Right cardiac atrium (tissue), 5 donors: Measurements from ENCODE around the gene ATP8B3. TPM values are rescaled to one million over a fixed set of nuclear protein-coding genes. Genes with fewer than 3 reads are reported as not detected.

Experiments used
- ATAC-seq, 2 donors: fragments of 200-7000 bp; cut with Tn5 transposase; one replicate each; pipeline versions ENCODE4 v1.8.0 to v1.9.1; 2020; ENCODE audit warnings: moderate library complexity in 2 of 2, mild to moderate bottlenecking in 1 of 2
- DNase-seq, 3 donors: peaks; one replicate each; pipeline ENCODE4 v3.0.0-alpha.2; 2020
- H3K27ac ChIP-seq: one replicate; pipeline ENCODE4 v1.5.1; 2013; ENCODE audit warnings: mild to moderate bottlenecking, low read length, control low read depth, moderate library complexity
- H3K27me3 ChIP-seq: one replicate; pipeline ENCODE4 v1.6.1; 2013; ENCODE audit not compliant: control insufficient read depth, insufficient read depth
- H3K4me1 ChIP-seq: one replicate; pipeline ENCODE4 v1.6.1; 2013; ENCODE audit warnings: low read length; ENCODE audit not compliant: control insufficient read depth, insufficient read depth
- H3K4me3 ChIP-seq: one replicate; pipeline ENCODE4 v1.5.1; 2013; ENCODE audit warnings: low read length, control low read depth
- H3K9me3 ChIP-seq: one replicate; pipeline ENCODE4 v1.6.1; 2013; ENCODE audit warnings: low read length; ENCODE audit not compliant: control insufficient read depth
- WGBS: extraction: QIAGEN DNeasy Blood & Tissue Kit; methylation state at CpG from one replicate; pipeline ENCODE4 v1.1.7; 2013; 5-methylcytosine and 5-hydroxymethylcytosine counted together
- intact Hi-C, 4 donors: fragments of 100-400 bp; cut with DNase I; formaldehyde crosslinking; loops; one replicate each; pipeline versions ENCODE4 v1.11.0 to v1.14.0; 2022 to 2023
- microRNA-seq, 2 donors: library from miRNA; unstranded; fragments of <30 nt; microRNA quantifications; one replicate each; pipeline ENCODE4 v1.2.0, GENCODE V29; 2020 to 2021
- polyA plus RNA-seq: library from polyadenylated mRNA; stranded (reverse); fragments of 200-250 nt; gene quantifications from one replicate; pipeline ENCODE4 v1.2.3, GENCODE V29; 2013
- total RNA-seq, 4 donors: library from RNA; stranded (reverse); fragmentation: NEBNext Ultra II Directional; extraction: Animal tissue kit (Norgen Biotek cat#: 25700); gene quantifications; one replicate each; pipeline ENCODE4 v1.2.1, GENCODE V29; 2021
- donor health status: healthy with polysubstance abuse.
- donor health status: DM: no; HTN: yes; CAD: no.
- donor health status: DM: no; HTN: no; CAD: no.
- donor health status: DM: no; HTN: yes; CAD: no; lungs with severe emphysema.
- donor health status: DM: yes; HTN: yes; CAD: no.

The ATP8B3 gene
- total and polyA plus RNA-seq, 5 donors = 0.53 to 1.9 (median 1.4) TPM

DNA sequence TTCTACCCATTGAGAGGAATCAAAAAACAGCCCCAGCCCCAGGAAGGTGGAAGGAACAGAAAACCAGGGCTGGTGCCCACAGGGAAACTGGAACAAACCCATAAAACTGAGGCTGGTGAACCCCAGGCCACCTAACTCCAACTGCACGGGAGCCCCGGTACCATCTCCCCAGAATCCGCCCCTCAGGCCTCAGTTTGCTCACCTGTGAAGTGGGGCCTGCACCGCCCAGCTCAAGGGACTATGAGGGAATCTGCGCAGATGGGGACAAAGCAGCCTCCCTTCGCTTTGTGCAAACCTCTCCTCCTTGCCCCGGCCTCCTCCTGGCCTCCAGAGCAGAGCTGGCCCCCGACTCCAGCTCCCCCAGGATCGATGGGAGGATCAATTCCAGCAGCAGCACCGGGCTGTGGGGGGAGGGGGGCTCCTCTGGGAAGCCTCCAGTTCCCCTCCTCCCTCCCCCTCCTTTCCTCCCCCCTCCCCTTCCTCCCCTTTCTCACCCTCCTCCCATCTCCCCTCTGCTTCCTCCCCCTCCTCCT is 67.9 kb downstream of the ATP8B3 start:
- H3K9me3 ChIP-seq = peaks cover 8% of the 10 kb centered on the region

DNA sequence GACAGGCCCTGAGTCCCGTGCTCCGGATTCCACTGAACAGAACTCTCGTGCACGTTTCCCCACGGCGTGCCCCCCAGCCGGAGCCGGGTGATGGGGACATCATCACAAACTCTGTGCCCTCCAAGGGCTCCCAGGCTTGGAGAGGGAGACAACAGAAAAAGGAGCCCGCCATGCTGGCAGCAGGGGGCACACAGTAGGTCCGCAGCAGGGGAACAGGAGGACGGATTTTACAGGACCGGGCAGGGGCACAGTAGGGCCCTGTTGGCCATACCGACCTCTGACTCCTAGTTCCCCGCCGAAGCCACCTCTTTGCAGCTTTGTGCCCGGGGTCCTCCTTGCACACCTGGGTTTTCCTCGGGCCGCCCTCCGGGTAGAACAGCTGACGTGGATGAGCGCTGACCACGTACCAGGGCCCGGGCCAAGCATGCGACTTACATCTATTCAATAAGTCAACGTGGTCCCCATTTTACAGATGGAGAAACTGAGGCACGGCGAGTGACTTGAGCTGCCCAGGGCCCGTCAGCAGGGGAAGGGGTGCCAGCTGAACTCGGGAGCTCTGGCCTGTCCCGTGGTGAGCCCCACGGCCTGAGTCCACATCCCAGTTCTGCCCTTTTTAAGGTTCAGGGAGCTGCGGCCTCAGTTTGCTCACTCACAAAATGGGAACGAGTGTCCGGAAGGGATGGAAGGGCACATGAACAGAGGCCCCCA is 68.9 kb downstream of the ATP8B3 start:
- ATAC-seq (no peak), DNase-seq (no peak)
- WGBS = 82% methylated on average over 34 of the region's 34 CpGs
- no peak overlapping the region for H3K27ac ChIP-seq
- intact Hi-C loops = no loop called here
- peaks cover 8% of the 10 kb centered on the region for H3K9me3 ChIP-seq
- H3K27me3 ChIP-seq = no peaks in the 10 kb centered on the region
- H3K4me1 ChIP-seq = no peaks in the 10 kb centered on the region
- H3K4me3 ChIP-seq = no peak overlapping the region

More for the DNA sequence above, 67.9 kb downstream of the ATP8B3 start:
- DNase-seq (no peak), ATAC-seq (no peak)
- intact Hi-C loops = no loop called here
- H3K4me3 ChIP-seq = no peak overlapping the region
- 57% methylated on average over 10 of the region's 10 CpGs for WGBS
- no peaks in the 10 kb centered on the region for H3K4me1 ChIP-seq
- H3K27me3 ChIP-seq = no peaks in the 10 kb centered on the region
- no peak overlapping the region for H3K27ac ChIP-seq

DNA sequence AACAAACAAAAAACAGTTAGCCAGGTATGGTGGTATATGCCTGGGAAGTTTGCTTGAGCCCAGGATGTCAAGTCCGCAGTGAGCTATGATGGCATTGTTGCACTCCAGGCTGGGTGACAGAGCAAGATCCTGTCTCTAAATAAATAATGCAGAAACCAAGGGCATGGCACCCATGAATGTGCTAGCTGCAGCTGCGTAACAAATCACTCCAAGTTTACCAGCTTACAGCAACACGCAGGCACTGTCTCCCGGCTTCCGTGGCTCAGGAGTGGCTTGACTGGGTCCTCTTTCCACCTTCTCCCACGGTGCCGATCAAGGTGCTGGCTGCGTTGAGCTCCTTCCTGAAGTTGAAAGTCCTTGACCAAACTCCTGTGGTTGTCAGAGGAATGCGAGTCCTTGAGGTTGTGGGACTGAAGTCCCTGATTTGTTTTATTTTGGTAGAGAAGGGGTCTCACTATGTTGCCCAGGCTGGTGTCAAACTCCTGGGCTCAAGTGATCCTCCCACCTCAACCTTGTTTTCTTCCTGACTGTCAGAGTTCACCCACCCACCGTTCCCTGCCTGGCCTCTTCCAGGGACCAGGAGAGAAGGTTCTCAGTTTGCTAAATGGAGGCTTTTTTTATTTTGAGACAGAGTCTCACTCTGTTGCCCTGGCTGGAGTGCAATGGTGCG is 72.0 kb downstream of the ATP8B3 start:
- intact Hi-C loops = no loop called here
- ATAC-seq (no peak), DNase-seq (no peak)
- peaks cover 8% of the 10 kb centered on the region for H3K9me3 ChIP-seq
- H3K27me3 ChIP-seq = no peaks in the 10 kb centered on the region
- no peaks in the 10 kb centered on the region for H3K4me1 ChIP-seq
- 91% methylated on average over 11 of the region's 11 CpGs for WGBS
- H3K4me3 ChIP-seq = no peak overlapping the region
- H3K27ac ChIP-seq = no peak overlapping the region

DNA sequence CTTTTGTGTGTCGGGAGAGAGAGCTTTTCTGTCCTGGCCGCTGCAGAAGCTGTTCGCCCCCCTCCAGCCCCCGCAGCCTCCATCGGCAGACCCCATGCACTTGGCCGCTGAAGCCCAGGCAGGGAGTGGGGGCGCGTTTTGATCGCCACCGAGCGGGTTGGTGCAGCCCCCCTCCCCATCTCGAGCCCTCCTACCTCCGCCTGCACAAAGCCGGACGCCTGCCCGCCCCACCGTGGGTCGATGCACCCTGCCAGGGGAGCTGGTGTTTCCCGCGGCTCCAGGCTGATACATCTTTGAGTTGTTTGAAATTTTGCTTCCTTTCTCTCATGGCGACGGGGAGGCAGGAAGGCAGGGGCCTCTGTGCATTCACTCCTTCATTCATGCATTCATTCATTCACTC is 75.1 kb downstream of the ATP8B3 start:
- WGBS = 33% methylated on average over 22 of the region's 22 CpGs
- no peaks in the 10 kb centered on the region for H3K27me3 ChIP-seq
- no peak overlapping the region for H3K27ac ChIP-seq
- ATAC-seq = no peak
- no peaks in the 10 kb centered on the region for H3K4me1 ChIP-seq
- no peak for DNase-seq
- peaks cover 8% of the 10 kb centered on the region for H3K9me3 ChIP-seq
- H3K4me3 ChIP-seq = no peak overlapping the region
- intact Hi-C loops = no loop called here

DNA sequence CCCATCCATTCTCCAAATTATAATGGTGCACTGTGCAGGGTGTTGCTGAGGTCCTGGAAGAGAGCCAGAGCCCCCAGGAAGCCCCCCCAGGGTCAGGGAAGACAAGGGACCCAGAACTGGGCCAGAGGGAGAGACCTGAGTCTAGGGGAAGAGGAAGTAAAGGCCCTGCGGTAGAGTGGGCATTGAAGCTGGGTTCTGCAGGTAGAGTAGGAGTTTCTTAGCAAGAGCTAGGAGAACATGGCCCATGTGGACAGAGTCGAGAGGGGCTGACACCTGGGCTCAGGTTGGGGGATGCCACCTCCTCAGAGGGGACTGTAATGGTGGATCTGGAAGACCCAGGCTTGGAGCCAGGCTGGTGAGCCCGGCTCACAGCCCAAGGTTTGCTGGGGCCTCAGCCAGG is 75.8 kb downstream of the ATP8B3 start:
- no peaks in the 10 kb centered on the region for H3K27me3 ChIP-seq
- 66% methylated on average over 3 of the region's 3 CpGs for WGBS

DNA sequence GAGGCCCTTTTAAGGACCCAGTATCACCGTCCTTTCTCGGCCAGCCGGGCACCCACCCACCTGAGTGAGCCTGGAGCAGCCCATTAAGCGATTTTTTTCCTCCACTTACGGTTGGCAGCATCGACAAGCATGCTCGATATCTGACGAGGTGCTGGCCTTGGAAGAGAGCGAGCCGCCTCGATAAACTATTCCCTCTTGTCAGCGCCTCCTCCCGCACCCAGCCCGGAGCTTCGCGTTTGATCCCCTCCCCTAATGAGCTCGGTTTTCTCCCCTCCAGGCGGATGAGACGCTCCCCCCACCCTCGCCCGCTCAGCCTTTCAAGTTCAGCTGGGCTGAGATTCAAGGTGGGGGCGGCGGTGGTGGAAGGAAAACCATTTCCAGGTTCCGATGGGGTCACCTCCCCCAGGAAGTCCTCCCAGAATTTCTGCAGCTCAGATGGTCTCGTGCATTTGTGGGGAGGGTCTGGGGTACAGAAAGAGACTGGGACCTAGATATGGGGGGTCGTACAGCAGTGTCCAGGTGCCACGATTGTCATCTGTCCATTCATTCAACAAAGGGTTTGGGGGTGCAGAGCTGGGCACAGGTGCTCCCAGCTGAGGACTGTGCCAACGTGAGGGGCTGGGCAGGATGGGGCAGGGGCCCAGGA is 77.6 kb downstream of the ATP8B3 start:
- DNase-seq (no peak), ATAC-seq (no peak)
- no peaks in the 10 kb centered on the region for H3K27me3 ChIP-seq
- H3K27ac ChIP-seq = no peak overlapping the region
- intact Hi-C loops = no loop called here
- H3K4me1 ChIP-seq = no peaks in the 10 kb centered on the region
- no peak overlapping the region for H3K4me3 ChIP-seq
- no peaks in the 10 kb centered on the region for H3K9me3 ChIP-seq
- 12% methylated on average over 28 of the region's 28 CpGs for WGBS

More for the DNA sequence above, 75.8 kb downstream of the ATP8B3 start:
- peaks cover 8% of the 10 kb centered on the region for H3K9me3 ChIP-seq
- DNase-seq (no peak), ATAC-seq (no peak)
- intact Hi-C loops = no loop called here
- H3K27ac ChIP-seq = no peak overlapping the region
- H3K4me1 ChIP-seq = no peaks in the 10 kb centered on the region
- H3K4me3 ChIP-seq = no peak overlapping the region

Small RNA genes lying within 50 kb of the gene (microRNA-seq; reads per million reads assigned to microRNA genes)
- 0.42 to 0.54 reads per million in 2 donors for gene MIR1909

Other genes with a start within 250 kb of the ATP8B3 start
- gene MEX3D, start 244.0 kb downstream of the ATP8B3 start, total RNA-seq = 10 to 100 TPM in 3 of 4 donors, 1 to 10 TPM in 1; 9.5 to 12.4 (median 11.7) TPM
- gene MEX3D, start 244.0 kb downstream of the ATP8B3 start, polyA plus RNA-seq = 4.4 TPM
- 10 to 100 TPM; 45.8 to 63.0 (median 58.9) TPM for gene MBD3, start 219.4 kb downstream of the ATP8B3 start, total RNA-seq
- 96.2 TPM for gene MBD3, start 219.4 kb downstream of the ATP8B3 start, polyA plus RNA-seq
- 100 to 1,000 TPM; 639 to 958 (median 854) TPM for gene UQCR11, start 206.8 kb downstream of the ATP8B3 start, total RNA-seq
- gene UQCR11, start 206.8 kb downstream of the ATP8B3 start, polyA plus RNA-seq = 472 TPM
- gene TCF3, start 159.7 kb downstream of the ATP8B3 start, total RNA-seq = 10 to 100 TPM; 20.1 to 23.6 (median 22.4) TPM
- 15.3 TPM for gene TCF3, start 159.7 kb downstream of the ATP8B3 start, polyA plus RNA-seq
- not detected for gene ONECUT3, start 58.8 kb downstream of the ATP8B3 start, total RNA-seq
- not detected for gene ONECUT3, start 58.8 kb downstream of the ATP8B3 start, polyA plus RNA-seq
- gene REXO1, start 36.2 kb upstream of the ATP8B3 start, total RNA-seq = 10 to 100 TPM; 12.8 to 22.1 (median 17.4) TPM
- gene REXO1, start 36.2 kb upstream of the ATP8B3 start, polyA plus RNA-seq = 15.3 TPM
- 10 to 100 TPM in 1 of 4 donors, 1 to 10 TPM in 3; 6.4 to 11.1 (median 7.3) TPM for gene KLF16, start 51.3 kb upstream of the ATP8B3 start, total RNA-seq
- gene KLF16, start 51.3 kb upstream of the ATP8B3 start, polyA plus RNA-seq = 4.5 TPM
- gene ABHD17A, start 73.2 kb upstream of the ATP8B3 start, total RNA-seq = 10 to 100 TPM; 64.4 to 71.3 (median 68.3) TPM
- 96.0 TPM for gene ABHD17A, start 73.2 kb upstream of the ATP8B3 start, polyA plus RNA-seq
- gene ADAT3, start 93.1 kb upstream of the ATP8B3 start, total RNA-seq = 1 to 10 TPM; 1.2 to 2.7 (median 2.0) TPM
- gene ADAT3, start 93.1 kb upstream of the ATP8B3 start, polyA plus RNA-seq = 1.8 TPM
- 10 to 100 TPM; 18.4 to 19.9 (median 18.9) TPM for gene SCAMP4, start 93.1 kb upstream of the ATP8B3 start, total RNA-seq
- 16.1 TPM for gene SCAMP4, start 93.1 kb upstream of the ATP8B3 start, polyA plus RNA-seq
- gene CSNK1G2, start 128.9 kb upstream of the ATP8B3 start, total RNA-seq = 10 to 100 TPM; 25.6 to 32.2 (median 29.0) TPM
- gene CSNK1G2, start 128.9 kb upstream of the ATP8B3 start, polyA plus RNA-seq = 30.2 TPM
- gene BTBD2, start 203.4 kb upstream of the ATP8B3 start, total RNA-seq = 10 to 100 TPM; 52.7 to 68.4 (median 62.2) TPM
- gene BTBD2, start 203.4 kb upstream of the ATP8B3 start, polyA plus RNA-seq = 39.3 TPM
- gene MKNK2, start 239.0 kb upstream of the ATP8B3 start, total RNA-seq = 100 to 1,000 TPM in 3 of 4 donors, 10 to 100 TPM in 1; 96.9 to 151 (median 122) TPM
- 75.9 TPM for gene MKNK2, start 239.0 kb upstream of the ATP8B3 start, polyA plus RNA-seq